Activated CD4-positive, alpha-beta T cell treated with anti-CD3 and anti-CD28 coated beads, Interleukin-2, amount 50 U/mL, for 48 hours (primary cell): ENCODE results near the gene NPR3.

Source experiments
- DNase-seq, 2 experiments: peaks; one replicate each; pipeline ENCODE4 v3.0.0-alpha.2; 2020

NPR3 gene

DNA sequence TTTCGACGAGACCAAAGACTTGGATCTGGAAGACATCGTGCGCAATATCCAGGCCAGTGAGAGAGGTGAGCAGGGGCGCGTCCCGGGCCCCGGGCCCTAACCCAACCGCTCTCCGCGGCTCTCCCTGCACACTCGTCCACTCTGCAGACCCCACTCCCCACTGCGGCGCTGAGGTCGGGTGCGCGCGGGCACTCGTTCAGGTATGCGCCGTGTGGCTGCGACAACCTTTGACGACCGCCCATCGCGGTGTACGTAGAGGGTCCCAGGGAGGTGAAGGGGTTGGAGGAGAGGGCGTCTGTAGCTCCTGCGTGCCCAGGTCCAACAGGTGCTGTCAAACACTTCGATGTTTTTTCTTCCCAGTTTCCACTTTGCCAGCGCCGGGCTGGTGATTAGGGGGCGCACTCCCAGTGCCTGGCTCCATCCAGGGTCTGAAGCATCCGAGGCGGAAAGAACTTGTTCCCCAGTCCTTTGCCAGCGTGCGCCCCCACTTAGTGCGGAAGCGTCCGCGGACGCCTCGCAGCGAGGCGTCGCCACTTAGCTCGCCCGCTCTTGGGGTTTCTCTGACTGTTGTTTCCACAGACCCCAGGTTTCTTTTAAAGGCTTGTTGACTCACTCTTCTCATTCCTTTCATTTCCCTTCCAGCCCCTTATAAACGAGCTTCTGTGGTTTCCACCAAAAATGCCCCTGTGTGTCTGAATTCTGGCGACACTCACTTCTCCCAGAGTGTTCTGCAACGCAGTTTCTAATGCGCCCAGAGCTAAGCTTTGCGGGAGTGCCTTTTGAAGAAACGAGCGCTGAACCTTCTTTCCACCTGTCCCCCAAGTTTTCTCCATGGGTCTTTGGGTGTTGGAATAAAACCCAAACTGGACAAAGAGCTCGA is 1.6 kb downstream of the NPR3 start:
- no peak for DNase-seq

DNA sequence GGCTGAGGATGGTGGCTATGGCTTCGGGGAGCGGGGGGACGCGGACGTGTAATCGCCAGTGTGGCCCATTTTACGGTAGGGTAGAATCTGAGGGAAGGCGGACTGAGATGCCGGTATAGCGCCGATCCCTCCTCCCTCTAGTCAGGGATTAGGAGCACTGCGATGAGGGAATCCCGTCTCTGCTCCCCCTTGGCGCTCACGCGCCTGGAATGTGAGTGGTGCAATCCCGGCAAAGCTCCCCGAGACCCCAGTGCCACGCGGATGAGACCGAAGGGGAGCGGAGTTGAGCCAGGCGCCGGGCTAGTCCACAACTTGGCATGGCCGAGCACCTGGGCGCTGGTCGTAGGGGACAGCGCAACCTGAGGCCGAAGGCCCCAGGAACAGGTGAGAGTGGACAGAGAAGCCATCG is 2.2 kb downstream of the NPR3 start:
- no peak for DNase-seq

DNA sequence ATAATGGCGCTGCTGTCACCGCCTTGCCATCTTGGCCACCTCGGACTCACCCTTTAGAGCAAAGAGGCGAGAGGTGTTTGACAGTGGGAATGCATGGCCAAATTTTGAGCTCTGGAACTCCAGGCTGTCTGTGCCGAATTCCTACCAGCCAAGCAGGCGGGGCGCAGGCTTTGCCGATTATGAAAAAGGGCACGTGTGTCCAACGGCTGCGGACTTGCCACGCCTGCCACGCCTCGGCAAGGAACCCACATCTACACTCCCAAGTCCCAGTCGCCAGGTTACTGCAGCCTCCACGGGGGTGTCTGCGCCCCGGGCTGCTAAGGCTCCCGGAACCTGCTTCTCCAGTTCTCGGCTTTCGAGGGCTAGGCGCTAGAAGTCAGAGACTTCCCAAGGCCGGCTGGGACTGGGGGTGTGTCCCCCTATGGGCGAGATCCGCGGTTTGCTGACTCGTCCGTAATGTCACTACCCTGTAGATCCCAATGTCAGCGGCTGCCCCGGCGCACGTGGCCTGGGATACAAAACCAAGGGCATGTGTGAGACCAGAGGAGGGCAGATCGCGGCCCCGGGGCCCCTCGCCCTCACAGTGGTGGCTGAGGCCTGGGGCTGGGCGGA is 2.8 kb downstream of the NPR3 start:
- no peak for DNase-seq

DNA sequence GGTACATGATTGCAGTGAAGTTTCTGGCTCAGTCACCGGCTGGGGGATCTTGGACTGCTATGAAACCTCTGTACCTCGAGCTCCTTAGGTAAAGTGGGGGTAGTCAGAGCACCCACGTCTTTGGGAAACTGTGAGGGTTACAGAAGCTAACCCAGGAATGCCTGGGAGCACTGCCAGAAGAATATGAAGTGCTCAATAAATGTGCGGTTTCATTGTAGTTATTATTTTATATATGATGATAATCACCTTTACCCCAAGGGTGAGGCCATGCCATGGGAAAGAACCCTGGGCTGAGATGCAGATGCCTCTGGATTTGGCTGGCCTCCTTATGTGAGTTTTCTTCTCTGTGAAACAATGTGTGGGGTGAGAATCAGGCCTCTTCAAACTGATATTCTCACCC is 3.7 kb downstream of the NPR3 start:
- no peak for DNase-seq

DNA sequence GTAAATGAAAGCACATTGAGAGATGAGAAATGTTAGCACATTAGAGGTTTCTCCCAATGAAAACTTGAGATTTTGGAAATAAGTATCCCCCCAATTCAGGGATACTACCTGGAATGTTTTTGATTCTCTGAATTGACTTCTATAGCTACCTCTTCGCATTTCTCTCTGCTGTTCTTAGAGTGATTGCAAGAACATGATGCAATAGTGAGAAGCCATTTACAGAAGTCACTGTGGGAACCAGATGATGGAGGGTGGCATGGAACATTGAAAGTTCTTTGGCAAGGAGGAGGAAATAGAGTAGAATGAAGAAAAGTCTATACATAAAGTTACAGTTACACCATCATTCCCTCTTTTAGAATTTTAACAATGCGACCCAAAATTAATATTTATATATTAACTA is 9.2 kb downstream of the NPR3 start:
- no peak for DNase-seq

DNA sequence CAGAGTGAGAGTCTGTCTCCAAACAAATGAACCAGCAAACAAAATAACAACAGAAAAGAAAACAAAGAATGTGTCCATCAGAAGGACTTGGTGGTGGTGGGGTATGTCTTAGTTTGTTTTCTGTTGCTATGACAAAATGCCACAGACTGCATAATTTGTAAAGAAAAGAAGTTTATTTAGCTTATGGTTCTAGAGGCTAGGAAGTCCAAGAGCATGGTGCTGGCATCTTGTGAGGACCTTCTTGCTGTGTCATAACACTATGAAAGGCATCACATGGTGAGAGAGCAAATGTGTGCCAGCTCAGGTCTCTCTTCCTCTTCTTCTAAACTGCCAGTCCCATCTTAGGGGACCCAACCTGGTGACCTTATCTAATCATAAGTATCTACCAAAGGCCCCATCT is 10.5 kb downstream of the NPR3 start:
- DNase-seq: no peak

DNA sequence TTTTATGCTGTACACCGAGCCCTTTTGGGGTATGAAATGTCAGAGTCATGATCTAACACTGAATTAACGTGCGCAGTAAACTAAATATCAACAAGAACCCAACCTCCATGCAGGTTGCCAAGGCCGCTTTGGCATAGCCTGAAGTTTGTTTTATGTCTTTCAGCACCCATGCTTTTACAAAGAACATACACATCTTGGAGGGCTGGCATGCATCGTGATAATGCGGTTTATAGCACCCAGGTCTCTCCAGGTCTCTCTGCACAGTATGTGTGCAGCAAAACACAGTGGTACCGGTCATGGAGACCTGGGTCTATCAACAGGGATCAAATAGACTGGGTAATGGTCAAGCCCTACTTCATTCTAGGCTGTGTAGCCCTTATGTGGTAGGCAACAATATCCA is 11.8 kb downstream of the NPR3 start:
- no peak for DNase-seq

DNA sequence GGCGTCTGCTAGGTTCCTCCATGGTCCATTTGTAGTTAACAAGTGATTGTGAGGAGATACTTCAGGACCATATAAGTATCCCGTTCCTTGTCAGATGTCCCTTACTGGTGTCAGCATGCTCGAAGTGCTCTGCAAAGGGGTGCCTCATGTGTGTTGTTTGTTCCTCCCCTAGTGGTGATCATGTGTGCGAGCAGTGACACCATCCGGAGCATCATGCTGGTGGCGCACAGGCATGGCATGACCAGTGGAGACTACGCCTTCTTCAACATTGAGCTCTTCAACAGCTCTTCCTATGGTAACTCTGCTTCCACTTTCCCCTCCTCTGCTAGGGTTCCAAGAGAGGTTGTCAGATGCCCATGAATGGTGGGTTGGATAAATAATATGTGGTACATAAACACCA is 13.4 kb downstream of the NPR3 start:
- no peak for DNase-seq

DNA sequence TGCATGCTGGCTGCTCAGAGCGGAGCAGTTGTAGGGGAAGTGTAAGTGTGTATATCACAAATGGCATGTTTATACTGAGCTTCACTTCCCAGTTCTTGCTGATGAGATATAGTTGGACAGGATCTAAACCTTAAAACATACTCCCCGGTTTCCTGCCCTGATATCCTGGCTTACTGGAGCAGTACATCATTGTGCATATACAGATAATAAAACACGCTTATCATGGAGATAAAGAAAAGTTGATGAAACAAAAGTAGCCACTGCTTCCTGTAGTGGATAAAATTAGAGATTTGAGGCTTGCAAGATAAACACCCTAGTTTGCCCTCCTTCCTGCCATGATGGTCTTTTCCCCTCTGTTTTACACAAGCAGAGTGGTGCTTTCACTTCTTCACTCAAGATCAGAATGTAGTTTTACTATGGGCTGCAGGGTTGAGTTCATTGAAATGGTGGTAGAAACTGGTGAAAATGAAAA is 15.0 kb downstream of the NPR3 start:
- DNase-seq: no peak

DNA sequence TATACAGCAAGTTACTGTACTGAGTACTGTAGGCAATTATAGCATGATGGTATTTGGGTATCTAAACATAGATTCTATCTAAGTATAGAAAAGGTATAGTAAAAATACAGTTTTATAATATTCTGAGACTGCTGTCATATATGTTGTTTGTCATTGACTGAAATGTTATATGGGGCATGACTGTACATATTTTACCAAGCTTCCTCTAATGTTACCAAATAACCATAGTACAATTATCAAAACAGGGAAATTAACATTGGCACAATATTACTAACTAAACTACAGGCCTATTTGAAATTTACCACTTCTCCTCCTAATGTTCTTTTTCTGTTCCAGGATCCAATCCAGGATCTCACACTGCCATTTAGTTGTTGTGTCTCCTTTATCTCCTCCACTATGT is 18.5 kb downstream of the NPR3 start:
- no peak for DNase-seq

DNA sequence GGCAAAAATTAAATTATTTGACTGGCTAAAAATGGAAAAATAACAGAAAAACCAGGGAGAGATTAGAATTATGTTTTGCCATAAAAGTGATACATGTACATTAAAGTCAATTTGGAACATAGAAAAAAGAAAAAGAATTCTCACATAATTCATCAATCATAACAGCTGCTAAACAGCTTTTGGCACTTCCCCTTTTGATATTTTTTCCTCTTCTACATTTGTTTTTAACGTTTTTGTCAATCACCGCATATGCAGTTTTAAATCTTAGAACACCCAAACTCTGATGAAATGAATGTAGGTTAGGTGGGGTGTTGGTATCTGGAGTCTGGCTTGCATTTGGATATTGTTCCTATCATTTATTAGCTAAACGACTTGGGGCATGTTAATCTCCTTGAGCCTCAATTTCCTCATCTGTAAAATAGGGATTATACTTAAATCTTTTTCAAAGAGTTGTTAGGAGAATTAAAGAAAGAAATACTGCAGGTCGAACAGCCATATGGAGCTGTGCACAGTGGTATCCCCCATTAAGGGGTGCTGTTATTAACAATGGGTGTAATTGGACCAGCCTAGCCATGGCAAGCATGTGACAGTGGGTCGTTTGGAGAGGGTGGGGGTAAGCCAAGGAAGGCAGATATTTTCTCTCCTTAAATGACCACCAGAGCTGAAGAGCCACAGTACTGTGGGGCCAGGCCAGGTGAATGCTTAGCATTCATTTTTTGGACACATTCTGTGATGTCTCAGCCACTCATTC is 22.6 kb downstream of the NPR3 start:
- no peak for DNase-seq

DNA sequence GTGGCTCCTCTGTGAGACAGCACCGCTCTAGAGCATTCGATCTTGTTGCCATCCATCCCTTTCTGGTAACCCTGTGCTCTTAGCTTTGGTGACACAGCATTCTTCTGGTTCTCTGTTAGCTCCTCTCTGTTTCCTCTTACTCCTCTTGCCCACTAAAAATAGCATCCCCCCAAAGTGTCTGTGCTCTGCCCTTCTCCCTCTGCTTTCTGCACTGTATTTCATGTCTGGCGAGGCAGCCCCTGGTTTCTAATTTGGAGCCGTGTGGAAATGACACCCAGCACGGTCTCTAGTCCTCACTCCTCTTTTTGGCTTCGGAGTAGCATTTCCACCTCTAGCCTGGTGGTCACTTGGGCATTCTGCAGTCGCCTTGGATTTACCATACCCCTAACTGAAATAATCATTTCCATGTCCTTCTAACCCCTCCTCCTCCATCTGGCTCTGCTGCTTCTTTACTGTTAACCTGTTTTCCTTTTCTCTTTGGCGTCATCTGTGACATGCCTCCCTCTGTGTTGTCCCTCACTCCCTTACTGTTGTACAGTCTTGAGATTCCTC is 23.8 kb downstream of the NPR3 start:
- DNase-seq: no peak

DNA sequence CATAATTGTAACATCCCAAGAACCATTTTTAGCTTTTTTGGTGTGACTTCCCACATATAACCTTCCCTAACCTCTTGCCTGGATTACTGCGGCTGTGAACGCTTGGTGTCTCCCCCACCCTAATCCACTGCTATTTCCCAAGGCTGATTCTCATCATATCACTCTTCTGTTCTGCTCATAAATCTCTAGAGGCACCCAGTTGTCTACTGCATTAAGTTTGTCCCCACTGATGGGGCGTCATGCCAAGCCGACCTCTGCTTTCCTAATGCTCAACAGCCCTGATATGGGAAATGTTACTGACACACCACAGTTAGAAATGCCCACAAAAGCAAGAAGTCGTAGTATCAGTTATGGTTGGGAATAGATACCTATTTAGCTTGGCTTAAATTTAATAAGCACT is 24.4 kb downstream of the NPR3 start:
- DNase-seq: no peak

DNA sequence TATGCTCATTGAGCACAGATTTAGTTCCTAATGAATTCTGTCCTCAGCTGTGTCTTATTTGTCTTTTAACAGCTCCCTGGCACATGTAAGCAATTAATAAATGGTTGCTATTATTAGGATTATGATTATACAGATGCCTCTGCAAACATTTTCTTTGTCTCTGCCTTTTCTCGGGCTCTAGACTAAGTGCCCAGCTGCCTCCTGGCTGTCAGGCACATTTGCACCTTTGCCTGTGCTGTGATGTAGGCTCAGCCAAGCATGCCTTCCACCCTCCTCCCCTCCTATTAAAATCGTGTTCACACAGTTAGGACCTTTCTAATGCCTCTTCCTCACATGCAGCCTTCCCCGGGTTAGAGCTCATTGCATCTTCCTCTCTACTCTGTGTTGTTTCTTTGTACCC is 25.7 kb downstream of the NPR3 start:
- no peak for DNase-seq

DNA sequence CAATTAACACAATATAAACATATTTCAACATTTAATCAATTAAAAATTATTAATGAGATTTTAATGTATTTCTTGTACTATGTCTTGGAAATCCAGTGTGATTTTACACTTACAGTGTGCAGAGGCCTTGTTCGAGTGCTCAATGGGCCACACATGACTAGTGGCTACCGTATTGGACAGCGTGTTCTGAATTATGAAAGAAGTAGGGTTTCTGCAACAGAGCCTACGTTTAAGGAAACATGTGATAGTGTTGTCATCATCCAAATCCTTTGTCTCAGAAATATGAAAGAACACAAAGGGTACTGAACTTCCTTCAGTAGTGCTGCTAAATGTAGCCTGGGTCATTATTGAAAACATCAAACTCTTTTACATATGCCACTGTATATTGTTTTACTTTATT is 29.5 kb downstream of the NPR3 start:
- no peak for DNase-seq

DNA sequence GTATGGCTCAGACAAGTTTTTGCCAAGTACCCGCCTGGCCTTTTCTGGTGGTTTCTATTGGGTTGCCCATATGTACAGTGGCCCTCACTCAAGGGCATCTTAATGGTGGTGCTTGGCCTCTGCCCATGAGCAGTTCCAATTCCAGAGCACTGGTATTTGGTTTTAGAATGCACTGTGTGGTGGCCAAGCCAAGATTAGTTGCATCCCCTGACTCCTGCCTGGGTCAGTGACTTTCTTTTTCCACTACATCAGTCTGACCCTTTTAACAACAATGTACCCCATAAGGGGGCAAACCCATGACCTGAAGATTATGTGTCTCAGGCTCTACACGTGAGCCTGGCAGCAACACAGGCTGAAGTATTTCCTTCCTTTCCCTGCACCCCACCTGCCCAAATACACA is 34.2 kb downstream of the NPR3 start:
- DNase-seq: no peak

DNA sequence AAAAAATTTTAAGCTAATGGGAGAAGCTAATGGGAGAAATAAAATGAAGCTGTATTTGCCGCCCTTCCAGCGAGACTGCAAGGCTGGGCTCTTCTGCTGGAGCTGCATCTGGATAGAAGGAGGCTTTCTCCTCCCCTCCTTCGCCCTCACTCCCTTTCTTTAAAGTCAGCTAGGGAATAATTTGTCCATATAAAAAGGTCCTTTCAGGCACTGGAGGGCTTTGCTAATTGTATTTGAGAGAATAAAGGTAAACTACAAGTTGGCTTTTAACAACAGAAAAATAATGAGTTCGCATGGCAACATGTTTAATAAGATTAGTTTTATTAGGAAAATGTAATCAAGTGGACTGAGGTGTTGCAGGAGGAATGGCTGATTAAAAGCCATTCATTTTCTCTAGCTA is 41.3 kb downstream of the NPR3 start:
- DNase-seq: no peak

DNA sequence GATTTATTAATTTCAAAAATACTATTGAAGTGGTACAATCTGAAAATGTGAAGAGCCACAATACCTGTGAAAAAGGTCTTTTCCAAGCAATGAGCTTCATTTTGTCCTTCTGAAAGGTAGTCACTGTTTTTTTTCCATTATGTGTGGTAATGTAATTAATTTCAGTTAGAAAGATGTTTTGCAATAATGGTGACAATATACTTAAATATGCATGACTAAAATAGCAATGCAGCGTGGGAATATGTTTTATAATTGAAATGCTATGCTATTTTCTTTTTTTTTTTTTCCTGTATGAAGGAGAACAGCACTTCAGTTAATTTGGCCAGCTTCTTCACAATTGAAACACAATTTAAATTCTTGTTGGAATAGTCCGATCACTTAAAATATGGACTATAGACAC is 41.9 kb downstream of the NPR3 start:
- DNase-seq: no peak

DNA sequence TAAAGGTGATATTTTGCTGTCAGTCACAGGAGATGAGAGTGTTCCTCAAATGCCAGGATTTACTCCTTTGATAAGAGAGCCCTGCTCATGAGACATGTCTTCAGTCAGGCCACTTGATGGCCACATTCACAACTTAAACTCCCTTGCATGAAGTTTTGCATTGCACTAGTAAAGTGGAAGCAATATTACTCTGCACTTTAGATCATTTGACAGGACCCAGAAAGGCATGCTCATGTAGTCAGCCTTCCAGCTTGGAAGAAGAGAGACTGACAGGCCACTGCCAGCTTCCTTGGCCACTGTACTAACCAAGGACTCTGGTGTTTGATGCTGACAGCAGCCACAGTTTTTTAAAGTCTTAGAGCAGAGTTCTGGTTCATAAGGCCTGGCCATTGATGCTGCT is 42.6 kb downstream of the NPR3 start:
- no peak for DNase-seq

DNA sequence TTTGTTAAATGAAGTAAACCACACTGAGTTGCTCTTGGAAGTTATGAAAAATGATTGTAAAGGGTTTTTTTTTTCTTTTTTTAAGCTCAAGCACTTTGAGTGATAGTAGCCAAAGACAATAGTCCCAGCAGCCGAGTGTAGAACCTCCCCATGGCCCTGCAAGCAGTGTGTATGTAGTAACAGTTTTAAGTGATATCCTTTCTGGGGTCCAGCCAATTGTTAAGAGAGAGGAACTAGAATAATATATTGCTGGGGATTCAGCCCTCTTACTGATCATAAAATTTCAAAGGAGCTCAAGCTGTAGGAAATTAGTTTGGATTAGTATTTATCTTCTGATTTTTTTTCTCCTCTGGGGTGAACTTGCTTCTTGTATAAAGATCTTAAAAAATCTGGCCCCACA is 43.2 kb downstream of the NPR3 start:
- DNase-seq: no peak

DNA sequence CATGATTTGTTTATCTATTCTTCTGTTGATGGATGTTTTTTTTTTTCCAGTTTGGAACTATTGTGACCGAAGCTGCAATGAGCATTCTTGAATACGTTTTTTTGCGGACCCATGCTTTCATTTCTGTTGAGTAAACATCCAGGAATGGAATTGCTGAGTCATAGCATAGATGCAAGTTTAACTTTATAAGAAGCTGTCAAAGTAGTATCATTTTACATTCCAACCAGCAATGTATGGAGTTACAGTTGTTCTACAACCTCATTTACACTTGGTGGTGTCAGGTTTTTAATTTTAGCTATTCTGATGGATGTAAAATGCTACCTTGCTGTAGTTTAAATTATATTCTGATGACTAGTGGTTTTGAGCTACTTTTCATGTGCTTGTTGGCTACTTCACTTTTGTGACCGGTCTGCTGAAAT is 49.0 kb downstream of the NPR3 start:
- no peak for DNase-seq

DNA sequence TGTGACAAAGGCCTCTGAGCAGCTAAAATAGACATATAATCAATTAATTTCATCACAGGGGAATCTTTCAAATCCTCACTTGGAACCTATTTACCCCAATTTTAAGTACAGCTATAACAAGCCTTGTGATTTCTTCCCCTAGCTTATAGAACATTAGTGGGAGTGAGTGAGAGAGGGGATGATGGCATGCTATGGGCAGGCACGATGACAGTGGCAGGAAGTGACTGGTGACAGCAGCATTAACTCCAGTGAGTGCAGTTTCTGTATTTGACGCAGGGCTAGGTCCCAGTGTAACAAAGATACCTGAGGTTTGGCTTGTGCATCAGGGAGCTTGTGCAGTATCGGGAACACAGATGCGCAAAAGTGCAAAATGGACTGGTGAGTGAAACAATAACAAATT is 54.1 kb downstream of the NPR3 start:
- no peak for DNase-seq

DNA sequence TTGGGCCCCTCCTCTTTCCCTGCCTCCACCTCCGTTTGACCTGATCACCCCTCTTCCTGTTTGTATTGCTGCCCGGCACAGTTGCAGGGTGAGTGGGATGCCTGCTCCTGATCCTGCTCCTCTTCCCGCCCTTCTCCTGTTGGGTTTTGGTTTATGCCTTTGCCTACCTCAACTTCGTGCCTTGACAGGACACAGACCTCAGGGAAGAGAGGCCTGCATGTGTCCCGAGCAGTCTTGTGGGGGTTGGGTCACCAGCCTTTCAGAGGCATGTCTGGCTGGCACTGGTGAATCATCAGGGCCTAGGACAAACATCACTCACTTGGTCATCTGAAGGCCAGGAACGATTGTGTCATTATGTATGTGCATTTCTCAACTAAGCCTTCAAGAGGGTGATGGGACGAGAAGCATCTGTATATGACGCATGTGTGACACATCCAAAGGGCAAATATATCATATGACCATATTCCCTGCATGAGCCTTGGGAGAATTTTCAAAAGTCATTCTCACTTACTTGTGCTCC is 56.9 kb downstream of the NPR3 start:
- no peak for DNase-seq
